ENCODE data around the gene RBM5. TPM values are rescaled to one million over a fixed set of nuclear protein-coding genes. Genes with fewer than 3 reads are reported as not detected.
"Not testable (repeated sequence)": the region's sequence is repeated elsewhere in the genome, so short reads cannot be mapped to it uniquely, and the experiment has no call there.

The RBM5 gene
- total RNA-seq (ENCODE audit: insufficient read depth, low replicate concordance) = 142 TPM

- peak; percentile 96 for DNase-seq (ENCODE audit: low spot score)
These were observed at the start of gene RBM5 for GRCh38 chr3:50088725-50089608. TSS of gene RBM5 (plus strand) at chr3:50088919. CDS start at chr3:50090435, 1,516 bp downstream.

GRCh38 chr3:50044976-50045375 lies 43.7 kb upstream of the RBM5 start:
- DNase-seq (ENCODE audit: low spot score) = no peak

- DNase-seq (ENCODE audit: low spot score) = no peak
These were observed 41.3 kb upstream of the RBM5 start for GRCh38 chr3:50047426-50047825.

- no peak for DNase-seq (ENCODE audit: low spot score)
These were observed 38.4 kb upstream of the RBM5 start for GRCh38 chr3:50050361-50050760.

GRCh38 chr3:50057756-50058155 lies 31.0 kb upstream of the RBM5 start:
- DNase-seq (ENCODE audit: low spot score) = no peak

- no peak for DNase-seq (ENCODE audit: low spot score)
These were observed 20.6 kb upstream of the RBM5 start for GRCh38 chr3:50068134-50068533.

GRCh38 chr3:50078091-50078490 lies 10.6 kb upstream of the RBM5 start:
- DNase-seq (ENCODE audit: low spot score) = no peak

GRCh38 chr3:50078622-50079021 lies 10.1 kb upstream of the RBM5 start:
- DNase-seq (ENCODE audit: low spot score) = no peak

GRCh38 chr3:50084951-50085350 lies 3.8 kb upstream of the RBM5 start:
- not testable (repeated sequence) for DNase-seq (ENCODE audit: low spot score)

GRCh38 chr3:50089609-50089945 lies 858 bp downstream of the RBM5 start:
- peak; percentile 25 for DNase-seq (ENCODE audit: low spot score)

GRCh38 chr3:50090984-50091383 lies 2.3 kb downstream of the RBM5 start:
- no peak for DNase-seq (ENCODE audit: low spot score)

GRCh38 chr3:50095352-50095998 lies 6.8 kb downstream of the RBM5 start:
- no peak for DNase-seq (ENCODE audit: low spot score)

GRCh38 chr3:50100386-50100785 lies 11.7 kb downstream of the RBM5 start:
- no peak for DNase-seq (ENCODE audit: low spot score)

GRCh38 chr3:50100956-50101845 lies 12.5 kb downstream of the RBM5 start:
- peak; percentile 84 for DNase-seq (ENCODE audit: low spot score)

- DNase-seq (ENCODE audit: low spot score) = no peak
These were observed 13.8 kb downstream of the RBM5 start for GRCh38 chr3:50102558-50102957.

- no peak for DNase-seq (ENCODE audit: low spot score)
These were observed 23.0 kb downstream of the RBM5 start for GRCh38 chr3:50111757-50112156.

- no peak for DNase-seq (ENCODE audit: low spot score)
These were observed 23.7 kb downstream of the RBM5 start for GRCh38 chr3:50112462-50112861.

- no peak for DNase-seq (ENCODE audit: low spot score)
These were observed 28.4 kb downstream of the RBM5 start for GRCh38 chr3:50117120-50117519.

- DNase-seq (ENCODE audit: low spot score) = no peak
These were observed 29.5 kb downstream of the RBM5 start for GRCh38 chr3:50118237-50118636.

GRCh38 chr3:50119786-50120185 lies 31.1 kb downstream of the RBM5 start:
- no peak for DNase-seq (ENCODE audit: low spot score)

- no peak for DNase-seq (ENCODE audit: low spot score)
These were observed 31.8 kb downstream of the RBM5 start for GRCh38 chr3:50120364-50121071.

All from umbilical cord (tissue), 2 donors.